ENCODE results near the gene CNGB1. TPM values are rescaled to one million over a fixed set of nuclear protein-coding genes. Genes with fewer than 3 reads are reported as not detected.

CNGB1 gene
- total RNA-seq, 1 donor from 2014 or later, result not detected

- Mint-ChIP-seq H3K9me3 (ENCODE audit: low read depth) (no peaks in the 10 kb centered on the region), H3K27me3 (ENCODE audit: low read depth) (peaks cover 38% of the 10 kb centered on the region), H3K4me1 (ENCODE audit: low read depth) (peaks cover 3% of the 10 kb centered on the region), H3K27ac (ENCODE audit: unreplicated experiment) (no peak overlapping the region), H3K36me3 (ENCODE audit: low read depth) (no peaks in the 10 kb centered on the region), H3K4me3 (ENCODE audit: unreplicated experiment) (no peak overlapping the region)
- no peak for DNase-seq (ENCODE audit: low spot score)
- no peak for TF ChIP-seq CTCF (IDR thresholded peaks at IDR 0.05)
Observed at GRCh38 chr16:57889111-57889510, 81.8 kb downstream of the CNGB1 start.

GRCh38 chr16:57888128-57888527 is 82.8 kb downstream of the CNGB1 start:
- Mint-ChIP-seq H3K27me3 (ENCODE audit: low read depth) (peaks cover 42% of the 10 kb centered on the region), H3K36me3 (ENCODE audit: low read depth) (no peaks in the 10 kb centered on the region), H3K4me1 (ENCODE audit: low read depth) (peaks cover 4% of the 10 kb centered on the region), H3K27ac (ENCODE audit: unreplicated experiment) (no peak overlapping the region), H3K9me3 (ENCODE audit: low read depth) (no peaks in the 10 kb centered on the region), H3K4me3 (ENCODE audit: unreplicated experiment) (no peak overlapping the region)
- no peak for TF ChIP-seq CTCF (IDR thresholded peaks at IDR 0.05)
- no peak for DNase-seq (ENCODE audit: low spot score)

GRCh38 chr16:57887711-57888110 is 83.2 kb downstream of the CNGB1 start:
- Mint-ChIP-seq H3K36me3 (ENCODE audit: low read depth) (no peaks in the 10 kb centered on the region), H3K4me3 (ENCODE audit: unreplicated experiment) (no peak overlapping the region), H3K27ac (ENCODE audit: unreplicated experiment) (no peak overlapping the region), H3K27me3 (ENCODE audit: low read depth) (peaks cover 38% of the 10 kb centered on the region), H3K9me3 (ENCODE audit: low read depth) (no peaks in the 10 kb centered on the region), H3K4me1 (ENCODE audit: low read depth) (peaks cover 8% of the 10 kb centered on the region)
- no peak for TF ChIP-seq CTCF (IDR thresholded peaks at IDR 0.05)
- DNase-seq (ENCODE audit: low spot score), result peak; percentile 66

GRCh38 chr16:57886427-57886826 is 84.5 kb downstream of the CNGB1 start:
- no peaks in the 10 kb centered on the region for H3K9me3 Mint-ChIP-seq (ENCODE audit: low read depth)
- no peak overlapping the region for H3K27ac Mint-ChIP-seq (ENCODE audit: unreplicated experiment)
- no peak for TF ChIP-seq CTCF (IDR thresholded peaks at IDR 0.05)
- peaks cover 30% of the 10 kb centered on the region for H3K27me3 Mint-ChIP-seq (ENCODE audit: low read depth)
- no peak for DNase-seq (ENCODE audit: low spot score)
- H3K4me1 Mint-ChIP-seq (ENCODE audit: low read depth), result peaks cover 8% of the 10 kb centered on the region
- no peaks in the 10 kb centered on the region for H3K36me3 Mint-ChIP-seq (ENCODE audit: low read depth)
- no peak overlapping the region for H3K4me3 Mint-ChIP-seq (ENCODE audit: unreplicated experiment)

- Mint-ChIP-seq H3K36me3 (ENCODE audit: low read depth) (no peaks in the 10 kb centered on the region), H3K9me3 (ENCODE audit: low read depth) (no peaks in the 10 kb centered on the region), H3K27me3 (ENCODE audit: low read depth) (peaks cover 27% of the 10 kb centered on the region), H3K4me1 (ENCODE audit: low read depth) (peaks cover 8% of the 10 kb centered on the region), H3K4me3 (ENCODE audit: unreplicated experiment) (no peak overlapping the region), H3K27ac (ENCODE audit: unreplicated experiment) (no peak overlapping the region)
- peak; percentile 48 for DNase-seq (ENCODE audit: low spot score)
- no peak for TF ChIP-seq CTCF (IDR thresholded peaks at IDR 0.05)
Observed at GRCh38 chr16:57884655-57885133, 86.2 kb downstream of the CNGB1 start.

Data from chondrocyte (in vitro differentiated cells).